Smooth muscle cell of the coronary artery (primary cell): Measurements from ENCODE around the gene VTCN1. TPM values are rescaled to one million over a fixed set of nuclear protein-coding genes. Genes with fewer than 3 reads are reported as not detected.

Experiments used
- total RNA-seq: library from RNA; depleted of rRNA; stranded (reverse); fragments of >200 nt; gene quantifications from 2 replicates; pipeline ENCODE4 v1.2.3, GENCODE V29; 2014; ENCODE audit warnings: low replicate concordance

Gene VTCN1, protein sequence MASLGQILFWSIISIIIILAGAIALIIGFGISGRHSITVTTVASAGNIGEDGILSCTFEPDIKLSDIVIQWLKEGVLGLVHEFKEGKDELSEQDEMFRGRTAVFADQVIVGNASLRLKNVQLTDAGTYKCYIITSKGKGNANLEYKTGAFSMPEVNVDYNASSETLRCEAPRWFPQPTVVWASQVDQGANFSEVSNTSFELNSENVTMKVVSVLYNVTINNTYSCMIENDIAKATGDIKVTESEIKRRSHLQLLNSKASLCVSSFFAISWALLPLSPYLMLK
- total RNA-seq = not detected in 2 replicates

GRCh38 chr1:117210831-117211261 lies at the start of gene VTCN1:
VTCN1 (minus strand) TSS chr1:117210927; CDS start chr1:117210855, 72 bp downstream.

DNA sequence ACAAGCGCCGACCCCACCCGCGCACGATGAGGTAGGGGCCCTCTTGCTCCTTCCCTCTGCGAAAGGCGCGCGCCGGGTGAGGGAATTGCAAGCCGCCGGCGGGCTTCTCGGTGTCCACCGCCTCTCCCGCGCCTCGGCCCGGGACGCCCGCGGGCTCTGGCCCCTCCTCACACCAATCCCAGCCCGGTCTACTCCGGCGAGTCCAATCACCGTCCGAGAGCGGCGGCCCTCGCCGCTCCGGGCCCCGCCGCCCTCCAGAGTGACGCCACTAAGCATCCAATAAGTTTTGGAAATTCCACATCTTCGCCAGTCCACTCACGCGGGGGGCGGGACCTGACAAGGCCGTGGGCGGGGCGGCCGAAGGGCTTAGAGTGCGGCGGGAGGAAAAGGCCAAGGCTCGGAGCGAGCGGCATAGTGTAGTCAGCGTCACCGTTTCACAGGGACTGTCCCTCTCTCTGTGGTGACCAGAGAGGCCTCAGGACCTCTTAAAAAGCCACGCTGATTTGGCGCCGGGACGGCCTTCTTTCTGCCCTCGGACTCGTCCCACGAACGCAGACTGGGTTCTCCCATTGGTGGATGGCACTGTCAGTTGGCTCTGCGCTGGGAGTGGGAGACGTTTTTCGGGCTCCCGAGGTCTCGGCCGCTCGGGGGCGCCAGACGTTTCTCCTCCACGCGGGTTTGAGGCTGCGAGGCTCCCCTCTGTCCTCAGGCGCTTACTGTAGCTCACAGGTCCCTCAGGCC lies 89.0 kb downstream of the VTCN1 start, which contains the start of gene TRIM45:
TRIM45 (minus strand) TSS at position 161 of the 741 bp plus-strand sequence. CDS start 548 bp downstream, outside the sequence.

Other genes starting within 250 kb of the VTCN1 start
- under 0.01 and 0.15 TPM in 2 replicates for gene CD101, start 209.2 kb downstream of the VTCN1 start, total RNA-seq
- 5.3 and 11.1 TPM in 2 replicates for gene TTF2, start 150.6 kb downstream of the VTCN1 start, total RNA-seq
- gene TRIM45, start 89.2 kb downstream of the VTCN1 start, total RNA-seq = 1.5 and 2.9 TPM in 2 replicates
- gene MAN1A2, start 156.5 kb upstream of the VTCN1 start, total RNA-seq = 35.6 and 35.8 TPM in 2 replicates